ENCODE measurements around the gene MORC2. TPM values are rescaled to one million over a fixed set of nuclear protein-coding genes. Genes with fewer than 3 reads are reported as not detected.

Gene MORC2
- total RNA-seq, 1 experiment from 2014 or later = 12.0 TPM

GRCh38 chr22:30882184-30882717, 86.3 kb downstream of the MORC2 start:
- Histone ChIP-seq H3F3A (ENCODE audit: low read length, unreplicated experiment) (no peaks in the 10 kb centered on the region), H4K20me1 (ENCODE audit: low read length) (no peaks in the 10 kb centered on the region), H2AFZ (ENCODE audit: low read length) (no peak overlapping the region), H3K9me3 (ENCODE audit: low read length) (no peaks in the 10 kb centered on the region), H3K9me2 (replicated peaks; ENCODE audit: low read length) (no peaks in the 10 kb centered on the region), H3K27me3 (ENCODE audit: low read length) (no peaks in the 10 kb centered on the region), H3K4me2 (ENCODE audit: low read length) (no peak overlapping the region), H3K4me3 (ENCODE audit: low read length) (no peak overlapping the region), H3K27ac (ENCODE audit: low read length) (no peak overlapping the region), H3K9ac (ENCODE audit: low read length) (no peak overlapping the region), H3K36me3 (ENCODE audit: low read depth, low read length) (no peaks in the 10 kb centered on the region), H3K4me1 (ENCODE audit: insufficient read depth, low read length) (no peaks in the 10 kb centered on the region), H3K79me2 (ENCODE audit: low read length) (no peaks in the 10 kb centered on the region)
- ATAC-seq (no peak), DNase-seq (peak; percentile 2)
- ChIA-PET POLR2A (ENCODE audit: unreplicated experiment) (no interaction called here), CTCF (no interaction called here)
- TF ChIP-seq EZH2phosphoT487 (IDR thresholded peaks at IDR 0.05; ENCODE audit: borderline replicate concordance, low read length) (no peak), EZH2 (IDR thresholded peaks at IDR 0.05; ENCODE audit: low read length, unreplicated experiment) (no peak), CTCF (conservative IDR thresholded peaks at IDR 0.05; ENCODE audit: low read depth, low read length) (no peak)
- intact Hi-C loops (cut with micrococcal nuclease) = no loop called here
- BruUV-seq (replicated peaks) = no TSS peak

- intact Hi-C loops (cut with micrococcal nuclease) = no loop called here
These were observed 87.0 kb downstream of the MORC2 start for GRCh38 chr22:30881361-30882183.

More at GRCh38 chr22:30881361-30882183, 87.0 kb downstream of the MORC2 start:
- DNase-seq (no peak), ATAC-seq (no peak; the same call in 1 of the 2 replicates)
- Histone ChIP-seq H3K9me3 (ENCODE audit: low read length) (no peaks in the 10 kb centered on the region), H3K79me2 (ENCODE audit: low read length) (no peaks in the 10 kb centered on the region), H3K27ac (ENCODE audit: low read length) (no peak overlapping the region), H3K4me1 (ENCODE audit: insufficient read depth, low read length) (no peaks in the 10 kb centered on the region), H3K9ac (ENCODE audit: low read length) (no peak overlapping the region), H3K9me2 (replicated peaks; ENCODE audit: low read length) (no peaks in the 10 kb centered on the region), H2AFZ (ENCODE audit: low read length) (no peak overlapping the region), H3K4me3 (ENCODE audit: low read length) (no peak overlapping the region), H3K27me3 (ENCODE audit: low read length) (no peaks in the 10 kb centered on the region), H4K20me1 (ENCODE audit: low read length) (no peaks in the 10 kb centered on the region), H3K4me2 (ENCODE audit: low read length) (no peak overlapping the region), H3K36me3 (ENCODE audit: low read depth, low read length) (no peaks in the 10 kb centered on the region), H3F3A (ENCODE audit: low read length, unreplicated experiment) (no peaks in the 10 kb centered on the region)
- ChIA-PET CTCF (no interaction called here), POLR2A (ENCODE audit: unreplicated experiment) (no interaction called here)
- TF ChIP-seq EZH2 (IDR thresholded peaks at IDR 0.05; ENCODE audit: low read length, unreplicated experiment) (no peak), EZH2phosphoT487 (IDR thresholded peaks at IDR 0.05; ENCODE audit: borderline replicate concordance, low read length) (no peak), CTCF (conservative IDR thresholded peaks at IDR 0.05; ENCODE audit: low read depth, low read length) (no peak)
- no TSS peak for BruUV-seq (replicated peaks)
